IMR-90 (cell line): ENCODE data around the gene PTPRG. TPM values are rescaled to one million over a fixed set of nuclear protein-coding genes. Genes with fewer than 3 reads are reported as not detected.

ENCODE experiments used
- ATAC-seq: fragments of 200-7000 bp; cut with Tn5 transposase; 2 replicates; pipeline ENCODE4 v1.9.1; 2020; ENCODE audit warnings: low read depth, mild to moderate bottlenecking, moderate library complexity
- BruUV-seq: library from RNA; stranded (reverse); fragments of 400-500 nt; replicated peaks from 2 replicates; lab custom pipeline; 2021; lab: Mats Ljungman, UMichigan
- CTCF ChIA-PET: fragments of 300-600 bp; formaldehyde crosslinking; extraction: SDS; loops from one replicate; lab custom pipeline; 2021; ENCODE audit warnings: antibody characterized with exemption; lab: Yijun Ruan, JAX
- POLR2A ChIA-PET: fragments of 300-600 bp; sonication (Branson Sonifier 250); formaldehyde crosslinking; loops from one replicate; lab custom pipeline; 2022; ENCODE audit warnings: antibody characterized with exemption; ENCODE audit not compliant: unreplicated experiment; lab: Charles Lee
- DNase-seq: peaks from one replicate; pipeline ENCODE4 v3.0.0; 2013
- H2AFZ ChIP-seq: replicated peaks from 2 replicates; pipeline ENCODE3; 2013; ENCODE audit warnings: low read length, mild to moderate bottlenecking; ENCODE audit not compliant: poor library complexity
- H2AK5ac ChIP-seq: 2 replicates; pipeline ENCODE4 v1.6.1; 2013; ENCODE audit warnings: low read depth, low read length, inconsistent platforms
- H2AK9ac ChIP-seq: replicated peaks from 2 replicates; pipeline ENCODE3; 2013; ENCODE audit warnings: mild to moderate bottlenecking, low read depth, low read length, moderate library complexity; ENCODE audit not compliant: poor library complexity
- H2BK120ac ChIP-seq: 2 replicates; pipeline ENCODE4 v1.6.1; 2013; ENCODE audit warnings: low read depth, low read length, inconsistent platforms
- H2BK15ac ChIP-seq: 3 replicates; pipeline ENCODE4 v1.6.1; 2013; ENCODE audit warnings: low read depth, low read length, inconsistent platforms
- H2BK20ac ChIP-seq: 2 replicates; pipeline ENCODE4 v1.6.1; 2013; ENCODE audit warnings: low read depth, mild to moderate bottlenecking, inconsistent platforms, low read length, moderate library complexity
- H2BK5ac ChIP-seq: 2 replicates; pipeline ENCODE4 v1.6.1; 2013; ENCODE audit warnings: mild to moderate bottlenecking, low read depth, low read length, inconsistent platforms; ENCODE audit not compliant: poor library complexity, severe bottlenecking
- H3K14ac ChIP-seq: replicated peaks from 2 replicates; pipeline ENCODE4 v1.6.1; 2013; ENCODE audit warnings: low read depth, low read length, inconsistent platforms
- H3K18ac ChIP-seq: 2 replicates; pipeline ENCODE4 v1.6.1; 2013; ENCODE audit warnings: low read depth, low read length, control low read depth
- H3K23ac ChIP-seq: 2 replicates; pipeline ENCODE4 v1.6.1; 2013; ENCODE audit warnings: low read depth, low read length, inconsistent platforms
- H3K27ac ChIP-seq: 2 replicates; pipeline ENCODE4 v1.5.1; 2013; ENCODE audit warnings: mild to moderate bottlenecking, control low read depth, low read length; ENCODE audit not compliant: insufficient read depth
- H3K27me3 ChIP-seq: 2 replicates; pipeline ENCODE4 v1.6.1; 2013; ENCODE audit warnings: low read length; ENCODE audit not compliant: control insufficient read depth, insufficient read depth
- H3K36me3 ChIP-seq: 2 replicates; pipeline ENCODE4 v1.6.1; 2013; ENCODE audit warnings: low read length, mixed read lengths; ENCODE audit not compliant: control insufficient read depth, insufficient read depth
- H3K4ac ChIP-seq: 2 replicates; pipeline ENCODE4 v1.6.1; 2013; ENCODE audit warnings: low read depth, low read length, inconsistent platforms
- H3K4me1 ChIP-seq: 2 replicates; pipeline ENCODE4 v1.6.1; 2013; ENCODE audit warnings: low read length, mixed read lengths; ENCODE audit not compliant: control insufficient read depth, insufficient read depth
- H3K4me2 ChIP-seq: 2 replicates; pipeline ENCODE4 v1.6.1; 2013; ENCODE audit warnings: low read depth, mild to moderate bottlenecking, control low read depth, low read length, moderate library complexity
- H3K4me3 ChIP-seq: 2 replicates; pipeline ENCODE4 v1.5.1; 2013; ENCODE audit warnings: low read depth, mild to moderate bottlenecking, control low read depth, low read length, moderate library complexity; ENCODE audit not compliant: insufficient read depth
- H3K56ac ChIP-seq: 2 replicates; pipeline ENCODE4 v1.6.1; 2013; ENCODE audit warnings: low read length, inconsistent platforms; ENCODE audit not compliant: insufficient read depth; ENCODE audit errors: extremely low read depth
- H3K79me1 ChIP-seq, 2 experiments: 2 replicates each; pipeline ENCODE4 v1.6.1; 2013; ENCODE audit warnings: low read length in 2 of 2, inconsistent platforms in 1 of 2, low read depth in 1 of 2
- H3K9ac ChIP-seq: 2 replicates; pipeline ENCODE4 v1.6.1; 2013; ENCODE audit warnings: low read depth, low read length, control low read depth
- H3K9me1 ChIP-seq: 2 replicates; pipeline ENCODE4 v1.6.1; 2013; ENCODE audit warnings: low read length, inconsistent platforms; ENCODE audit not compliant: insufficient read depth
- H3K9me3 ChIP-seq: 2 replicates; pipeline ENCODE4 v1.6.1; 2013; ENCODE audit warnings: low read length; ENCODE audit not compliant: control insufficient read depth, insufficient read depth
- H4K20me1 ChIP-seq: 2 replicates; pipeline ENCODE4 v1.6.1; 2013; ENCODE audit warnings: low read length, inconsistent platforms; ENCODE audit not compliant: insufficient read depth
- H4K5ac ChIP-seq: 2 replicates; pipeline ENCODE4 v1.6.1; 2013; ENCODE audit warnings: mild to moderate bottlenecking, low read depth, low read length, control low read depth
- H4K8ac ChIP-seq, 2 experiments: 2 replicates each; pipeline ENCODE4 v1.6.1; 2013; ENCODE audit warnings: low read depth in 2 of 2, low read length in 2 of 2, control low read depth in 1 of 2, inconsistent platforms in 1 of 2
- H4K91ac ChIP-seq: 2 replicates; pipeline ENCODE4 v1.6.1; 2013; ENCODE audit warnings: low read depth, low read length, inconsistent platforms; ENCODE audit not compliant: insufficient read depth
- BHLHE40 ChIP-seq: fragments of 150-350 bp; IDR thresholded peaks from 2 replicates; pipeline ENCODE4 v1.6.1; 2016; ENCODE audit warnings: mild to moderate bottlenecking, low read depth, low read length
- CEBPB ChIP-seq: IDR thresholded peaks from 2 replicates; pipeline ENCODE4 v1.6.1; 2012; ENCODE audit warnings: low read depth, low read length, improper control_type of control experiment
- CHD1 ChIP-seq: IDR thresholded peaks from 2 replicates; pipeline ENCODE4 v1.6.1; 2012; ENCODE audit warnings: low read depth, low read length, improper control_type of control experiment
- FOS ChIP-seq: fragments of 150-350 bp; IDR thresholded peaks from 2 replicates; pipeline ENCODE4 v1.6.1; 2016; ENCODE audit warnings: low read depth, low read length
- MAFK ChIP-seq: IDR thresholded peaks from 2 replicates; pipeline ENCODE4 v1.6.1; 2012; ENCODE audit warnings: low read depth, low read length, improper control_type of control experiment
- MAZ ChIP-seq: IDR thresholded peaks from 2 replicates; pipeline ENCODE4 v1.6.1; 2012; ENCODE audit warnings: low read depth, mild to moderate bottlenecking, low read length, improper control_type of control experiment, moderate library complexity, borderline replicate concordance
- MXI1 ChIP-seq: IDR thresholded peaks from 2 replicates; pipeline ENCODE4 v1.6.1; 2012; ENCODE audit warnings: low read depth, mild to moderate bottlenecking, low read length, moderate library complexity, borderline replicate concordance
- NFE2L2 ChIP-seq: fragments of 150-350 bp; IDR thresholded peaks from 2 replicates; pipeline ENCODE4 v1.6.1; 2016; ENCODE audit warnings: low read depth, mild to moderate bottlenecking, low read length
- POLR2A ChIP-seq: IDR thresholded peaks from 2 replicates; pipeline ENCODE4 v1.6.1; 2012; ENCODE audit warnings: mild to moderate bottlenecking, low read depth, low read length
- RAD21 ChIP-seq: IDR thresholded peaks from 2 replicates; pipeline ENCODE4 v1.6.1; 2012; ENCODE audit warnings: low read length, improper control_type of control experiment
- RCOR1 ChIP-seq: IDR thresholded peaks from 2 replicates; pipeline ENCODE4 v1.6.1; 2012; ENCODE audit warnings: mild to moderate bottlenecking, low read length, improper control_type of control experiment; ENCODE audit not compliant: insufficient replicate concordance
- RFX5 ChIP-seq: IDR thresholded peaks from 2 replicates; pipeline ENCODE4 v1.8.0; 2012; ENCODE audit warnings: low read depth, mild to moderate bottlenecking, low read length, moderate library complexity
- SMC3 ChIP-seq: fragments of 150-350 bp; IDR thresholded peaks from 2 replicates; pipeline ENCODE4 v1.6.1; 2016; ENCODE audit warnings: low read depth, mild to moderate bottlenecking, antibody characterized with exemption, low read length, moderate library complexity
- WGBS, 2 experiments: methylation state at CpG; one replicate each; pipeline versions ENCODE4 v1.1.5 to v1.1.7; 2013; ENCODE audit warnings: missing lambda C conversion rate in 2 of 2; ENCODE audit not compliant: insufficient read length in 1 of 2; ENCODE audit errors: extremely low coverage in 2 of 2; 5-methylcytosine and 5-hydroxymethylcytosine counted together
- dilution Hi-C: fragments of 300-500 bp; cut with HindIII; formaldehyde crosslinking; loops from one replicate; pipeline ENCODE4 v1.14.3; 2018; ENCODE audit warnings: low sequenced_read_pairs; ENCODE audit not compliant: unreplicated experiment
- in situ Hi-C: fragments of 300-500 bp; cut with MboI; formaldehyde crosslinking; loops from 3 replicates; pipeline ENCODE4 v1.14.3; 2019; ENCODE audit warnings: low sequenced_read_pairs, inconsistent platforms, mixed read lengths
- intact Hi-C: fragments of 100-400 bp; cut with micrococcal nuclease; formaldehyde crosslinking; loops from 2 replicates; pipeline ENCODE4 v1.10.0; 2022
- polyA plus RNA-seq, 3 experiments: library from polyadenylated mRNA; depleted of rRNA; stranded (reverse); fragments of >200 nt; gene quantifications; 2 replicates each; pipeline ENCODE4 v1.2.3, GENCODE V29; 2012; ENCODE audit warnings: low replicate concordance in 1 of 3
- total RNA-seq: library from RNA; depleted of rRNA; stranded (reverse); fragments of >200 nt; gene quantifications from 2 replicates; pipeline ENCODE4 v1.2.3, GENCODE V29; 2012
- TF ChIP-seq, protein P1 (sequence below): fragments of 150-350 bp; IDR thresholded peaks from 2 replicates; pipeline ENCODE4 v1.6.1; 2016; ENCODE audit warnings: low read depth, mild to moderate bottlenecking, low read length, moderate library complexity, borderline replicate concordance
- TF ChIP-seq, protein P2 (sequence below): conservative IDR thresholded peaks from 2 replicates; pipeline ENCODE4 v1.5.1; 2012; ENCODE audit warnings: mild to moderate bottlenecking, low read depth, low read length, improper control_type of control experiment
- TF ChIP-seq, protein P3 (sequence below): fragments of 150-350 bp; IDR thresholded peaks from 2 replicates; pipeline ENCODE4 v1.6.1; 2017; ENCODE audit warnings: mild to moderate bottlenecking, antibody characterized with exemption, low read length, low read depth

The PTPRG gene
- total and polyA plus RNA-seq, 2 of the 4 experiments (the other 2 are of a cell fraction): 7.7 to 31.0 TPM

DNA sequence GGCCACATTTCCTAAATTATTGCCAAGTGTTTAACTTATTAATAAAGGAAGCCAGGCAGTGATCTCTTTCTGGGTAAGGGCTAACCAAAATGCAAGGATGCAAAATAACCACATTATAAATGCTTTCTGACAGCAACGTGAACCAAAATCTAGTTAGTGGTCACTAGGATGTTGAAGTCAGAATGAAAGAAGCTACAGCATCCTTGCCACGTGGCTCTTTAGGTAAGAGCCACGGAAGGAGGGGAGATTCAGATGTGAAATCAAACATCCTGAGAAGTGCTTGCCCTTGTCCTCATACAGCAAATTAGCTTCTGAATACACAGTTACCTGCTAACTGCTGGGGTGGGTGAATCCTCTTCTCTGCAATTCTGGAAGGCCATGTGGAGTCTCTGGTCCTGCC, 565.7 kb downstream of the PTPRG start:
- dilution Hi-C loops: no loop called here
- WGBS, 2 experiments: no CpG with 5 or more reads among the region's 3 CpGs

More for the DNA sequence above, 565.7 kb downstream of the PTPRG start:
- ATAC-seq: no peak
- H3K9ac ChIP-seq: no peak overlapping the region
- H3K4me3 ChIP-seq: no peak overlapping the region
- H3K9me3 ChIP-seq: peaks cover 4% of the 10 kb centered on the region; the same call in 1 of the 2 replicates
- CTCF ChIA-PET: interaction anchor here (1.1 kb wide), 1 partner anchor 13 kb away, joined by 3 read pairs; no protein-coding TSS in a partner anchor
- intact Hi-C loops: no loop called here
- H4K5ac ChIP-seq: no peak overlapping the region
- in situ Hi-C loops: no loop called here
- no peak overlapping the region for H3K4me2 ChIP-seq
- no peaks in the 10 kb centered on the region for H3K9me1 ChIP-seq
- no peak overlapping the region for H2BK120ac ChIP-seq
- no peak overlapping the region for H4K8ac ChIP-seq
- no peak overlapping the region for H3K4ac ChIP-seq
- no peak for DNase-seq
- no peak overlapping the region for H2BK15ac ChIP-seq
- TF ChIP-seq RFX5 (no peak), CHD1 (no peak), MAZ (no peak), RAD21 (no peak), FOS (no peak), CEBPB (no peak), SMC3 (no peak), NFE2L2 (no peak), MAFK (no peak), POLR2A (no peak), MXI1 (no peak), BHLHE40 (no peak), RCOR1 (no peak)
- TF ChIP-seq, protein P1, sequence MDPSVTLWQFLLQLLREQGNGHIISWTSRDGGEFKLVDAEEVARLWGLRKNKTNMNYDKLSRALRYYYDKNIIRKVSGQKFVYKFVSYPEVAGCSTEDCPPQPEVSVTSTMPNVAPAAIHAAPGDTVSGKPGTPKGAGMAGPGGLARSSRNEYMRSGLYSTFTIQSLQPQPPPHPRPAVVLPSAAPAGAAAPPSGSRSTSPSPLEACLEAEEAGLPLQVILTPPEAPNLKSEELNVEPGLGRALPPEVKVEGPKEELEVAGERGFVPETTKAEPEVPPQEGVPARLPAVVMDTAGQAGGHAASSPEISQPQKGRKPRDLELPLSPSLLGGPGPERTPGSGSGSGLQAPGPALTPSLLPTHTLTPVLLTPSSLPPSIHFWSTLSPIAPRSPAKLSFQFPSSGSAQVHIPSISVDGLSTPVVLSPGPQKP: no peak
- TF ChIP-seq, protein P2, sequence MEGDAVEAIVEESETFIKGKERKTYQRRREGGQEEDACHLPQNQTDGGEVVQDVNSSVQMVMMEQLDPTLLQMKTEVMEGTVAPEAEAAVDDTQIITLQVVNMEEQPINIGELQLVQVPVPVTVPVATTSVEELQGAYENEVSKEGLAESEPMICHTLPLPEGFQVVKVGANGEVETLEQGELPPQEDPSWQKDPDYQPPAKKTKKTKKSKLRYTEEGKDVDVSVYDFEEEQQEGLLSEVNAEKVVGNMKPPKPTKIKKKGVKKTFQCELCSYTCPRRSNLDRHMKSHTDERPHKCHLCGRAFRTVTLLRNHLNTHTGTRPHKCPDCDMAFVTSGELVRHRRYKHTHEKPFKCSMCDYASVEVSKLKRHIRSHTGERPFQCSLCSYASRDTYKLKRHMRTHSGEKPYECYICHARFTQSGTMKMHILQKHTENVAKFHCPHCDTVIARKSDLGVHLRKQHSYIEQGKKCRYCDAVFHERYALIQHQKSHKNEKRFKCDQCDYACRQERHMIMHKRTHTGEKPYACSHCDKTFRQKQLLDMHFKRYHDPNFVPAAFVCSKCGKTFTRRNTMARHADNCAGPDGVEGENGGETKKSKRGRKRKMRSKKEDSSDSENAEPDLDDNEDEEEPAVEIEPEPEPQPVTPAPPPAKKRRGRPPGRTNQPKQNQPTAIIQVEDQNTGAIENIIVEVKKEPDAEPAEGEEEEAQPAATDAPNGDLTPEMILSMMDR: no peak
- TF ChIP-seq, protein P3, sequence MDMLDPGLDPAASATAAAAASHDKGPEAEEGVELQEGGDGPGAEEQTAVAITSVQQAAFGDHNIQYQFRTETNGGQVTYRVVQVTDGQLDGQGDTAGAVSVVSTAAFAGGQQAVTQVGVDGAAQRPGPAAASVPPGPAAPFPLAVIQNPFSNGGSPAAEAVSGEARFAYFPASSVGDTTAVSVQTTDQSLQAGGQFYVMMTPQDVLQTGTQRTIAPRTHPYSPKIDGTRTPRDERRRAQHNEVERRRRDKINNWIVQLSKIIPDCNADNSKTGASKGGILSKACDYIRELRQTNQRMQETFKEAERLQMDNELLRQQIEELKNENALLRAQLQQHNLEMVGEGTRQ: no peak
- no peaks in the 10 kb centered on the region; the same call in 1 of the 2 replicates for H4K20me1 ChIP-seq
- H2BK20ac ChIP-seq: no peak overlapping the region
- no peak overlapping the region for H3K23ac ChIP-seq
- H3K4me1 ChIP-seq: no peaks in the 10 kb centered on the region
- no peak overlapping the region for H2AK5ac ChIP-seq
- no TSS peak for BruUV-seq
- H2AK9ac ChIP-seq: no peak overlapping the region
- no peak overlapping the region for H2AFZ ChIP-seq
- H3K79me1 ChIP-seq: no peaks in the 10 kb centered on the region; a peak in 1 of 4 replicates
- no peak overlapping the region for H2BK5ac ChIP-seq
- H4K91ac ChIP-seq: no peak overlapping the region
- no peak overlapping the region for H3K27ac ChIP-seq
- no peak overlapping the region for H3K14ac ChIP-seq
- H3K27me3 ChIP-seq: no peaks in the 10 kb centered on the region
- POLR2A ChIA-PET: no interaction called here
- no peak overlapping the region for H3K18ac ChIP-seq
- H3K36me3 ChIP-seq: no peaks in the 10 kb centered on the region
- H3K56ac ChIP-seq: no peak overlapping the region
